Measurements from ENCODE around the gene ARL6.

ARL6 gene

GRCh38 chr3:97763586-97764406, 762 bp upstream of the ARL6 start:
- no peaks in the 10 kb centered on the region for H3K79me1 ChIP-seq (ENCODE audit: low read depth, low read length)
- no peak overlapping the region for H3K14ac ChIP-seq (ENCODE audit: low read length)
- no peak overlapping the region for H3K4ac ChIP-seq (ENCODE audit: low read length)
- H3K27me3 ChIP-seq (ENCODE audit: control insufficient read depth in 3 of 3, insufficient read depth in 3 of 3, low read depth in 1 of 3, low read length in 3 of 3), result no peaks in the 10 kb centered on the region
- H3K9me3 ChIP-seq (replicated peaks in 1 of 2; ENCODE audit: control insufficient read depth in 2 of 2, insufficient read depth in 1 of 2, low read depth in 1 of 2, low read length in 2 of 2), result no peaks in the 10 kb centered on the region
- no peak overlapping the region for H4K91ac ChIP-seq (ENCODE audit: low read depth, low read length, poor library complexity)
- H3K4me1 ChIP-seq (ENCODE audit: control insufficient read depth in 2 of 2, insufficient read depth in 1 of 2, low read depth in 1 of 2, low read length in 2 of 2), result peaks cover 0 to 5% of the 10 kb centered on the region in 2 donors
- no peak overlapping the region for H2BK12ac ChIP-seq (ENCODE audit: low read length)
- peak overlapping the region; percentile 83 for H2BK120ac ChIP-seq (ENCODE audit: low read depth, low read length)
- peak overlapping the region; percentile 89 to 95 for H3K4me3 ChIP-seq (ENCODE audit: low read length in 2 of 2)
- no peak overlapping the region for H2AK5ac ChIP-seq (ENCODE audit: low read depth, low read length)
- H3K27ac ChIP-seq (replicated peaks; ENCODE audit: low read length), result peak overlapping the region; percentile 92
- no CpG with 5 or more reads among the region's 22 CpGs for WGBS, 2 donors (ENCODE audit: extremely low coverage in 2 of 2, insufficient read length in 2 of 2, insufficient replicate concordance in 1 of 2)
- peak overlapping the region; percentile 92 for H3K18ac ChIP-seq (ENCODE audit: low read length)
- peak overlapping the region; percentile 61 for H3K4me2 ChIP-seq (ENCODE audit: insufficient read depth, low read length, poor library complexity, severe bottlenecking)
- peak overlapping the region; percentile 94 for H2AFZ ChIP-seq (ENCODE audit: low read length)
- H3K9ac ChIP-seq (ENCODE audit: low read depth, low read length, poor library complexity), result peak overlapping the region; percentile 85
- no peak overlapping the region for H2BK15ac ChIP-seq (ENCODE audit: low read length)
- peak overlapping the region; percentile 47 for H3K23ac ChIP-seq (ENCODE audit: low read depth, low read length, poor library complexity)
- DNase-seq (ENCODE audit: low spot score), result no peak
- peak overlapping the region; percentile 88 for H2BK5ac ChIP-seq (ENCODE audit: low read length)
- H3K36me3 ChIP-seq (replicated peaks in 1 of 2; ENCODE audit: control insufficient read depth in 2 of 2, insufficient read depth in 2 of 2, low read length in 2 of 2), result no peaks in the 10 kb centered on the region
- H4K8ac ChIP-seq (ENCODE audit: low read depth, low read length), result no peak overlapping the region

- no peak overlapping the region for H2AK5ac ChIP-seq (ENCODE audit: low read depth, low read length)
- peaks cover 0 to 5% of the 10 kb centered on the region in 2 donors for H3K4me1 ChIP-seq (ENCODE audit: control insufficient read depth in 2 of 2, insufficient read depth in 1 of 2, low read depth in 1 of 2, low read length in 2 of 2)
- no peak overlapping the region for H3K9ac ChIP-seq (ENCODE audit: low read depth, low read length, poor library complexity)
- H3K14ac ChIP-seq (ENCODE audit: low read length), result no peak overlapping the region
- no peak overlapping the region for H2BK5ac ChIP-seq (ENCODE audit: low read length)
- no peaks in the 10 kb centered on the region for H3K27me3 ChIP-seq (ENCODE audit: control insufficient read depth in 3 of 3, insufficient read depth in 3 of 3, low read depth in 1 of 3, low read length in 3 of 3)
- peaks cover 0 to 7% of the 10 kb centered on the region in 2 donors for H3K36me3 ChIP-seq (replicated peaks in 1 of 2; ENCODE audit: control insufficient read depth in 2 of 2, insufficient read depth in 2 of 2, low read length in 2 of 2)
- no peak overlapping the region for H3K23ac ChIP-seq (ENCODE audit: low read depth, low read length, poor library complexity)
- peak overlapping the region; percentile 94 for H2AFZ ChIP-seq (ENCODE audit: low read length)
- no peak overlapping the region for H3K27ac ChIP-seq (replicated peaks; ENCODE audit: low read length)
- no peaks in the 10 kb centered on the region for H3K9me3 ChIP-seq (replicated peaks in 1 of 2; ENCODE audit: control insufficient read depth in 2 of 2, insufficient read depth in 1 of 2, low read depth in 1 of 2, low read length in 2 of 2)
- H3K4me2 ChIP-seq (ENCODE audit: insufficient read depth, low read length, poor library complexity, severe bottlenecking), result peak overlapping the region; percentile 3
- WGBS, 2 donors (ENCODE audit: extremely low coverage in 2 of 2, insufficient read length in 2 of 2, insufficient replicate concordance in 1 of 2), result no CpG with 5 or more reads among the region's 2 CpGs
- peak overlapping the region in 1 of 2 donors; percentile 89 for H3K4me3 ChIP-seq (ENCODE audit: low read length in 2 of 2)
- no peak overlapping the region for H2BK12ac ChIP-seq (ENCODE audit: low read length)
- no peak for DNase-seq (ENCODE audit: low spot score)
- H2BK15ac ChIP-seq (ENCODE audit: low read length), result no peak overlapping the region
- H4K8ac ChIP-seq (ENCODE audit: low read depth, low read length), result no peak overlapping the region
- no peak overlapping the region for H3K4ac ChIP-seq (ENCODE audit: low read length)
- H3K79me1 ChIP-seq (ENCODE audit: low read depth, low read length), result no peaks in the 10 kb centered on the region
- no peak overlapping the region for H4K91ac ChIP-seq (ENCODE audit: low read depth, low read length, poor library complexity)
- no peak overlapping the region for H2BK120ac ChIP-seq (ENCODE audit: low read depth, low read length)
- H3K18ac ChIP-seq (ENCODE audit: low read length), result no peak overlapping the region
Observed at GRCh38 chr3:97765336-97765735, 778 bp downstream of the ARL6 start.

- Histone ChIP-seq H2AFZ (ENCODE audit: low read length) (no peak overlapping the region), H3K23ac (ENCODE audit: low read depth, low read length, poor library complexity) (no peak overlapping the region), H3K14ac (ENCODE audit: low read length) (no peak overlapping the region), H2BK12ac (ENCODE audit: low read length) (no peak overlapping the region), H2BK120ac (ENCODE audit: low read depth, low read length) (no peak overlapping the region), H3K18ac (ENCODE audit: low read length) (no peak overlapping the region), H3K4me2 (ENCODE audit: insufficient read depth, low read length, poor library complexity, severe bottlenecking) (no peak overlapping the region), H3K4me3 (ENCODE audit: low read length in 2 of 2) (no peak overlapping the region), H3K4ac (ENCODE audit: low read length) (no peak overlapping the region), H2BK5ac (ENCODE audit: low read length) (no peak overlapping the region), H4K8ac (ENCODE audit: low read depth, low read length) (no peak overlapping the region), H3K79me1 (ENCODE audit: low read depth, low read length) (no peaks in the 10 kb centered on the region), H4K91ac (ENCODE audit: low read depth, low read length, poor library complexity) (no peak overlapping the region), H3K36me3 (replicated peaks in 1 of 2; ENCODE audit: control insufficient read depth in 2 of 2, insufficient read depth in 2 of 2, low read length in 2 of 2) (peaks cover 0 to 7% of the 10 kb centered on the region in 2 donors), H2AK5ac (ENCODE audit: low read depth, low read length) (no peak overlapping the region), H3K27ac (replicated peaks; ENCODE audit: low read length) (no peak overlapping the region), H3K27me3 (ENCODE audit: control insufficient read depth in 3 of 3, insufficient read depth in 3 of 3, low read depth in 1 of 3, low read length in 3 of 3) (no peaks in the 10 kb centered on the region), H3K4me1 (ENCODE audit: control insufficient read depth in 2 of 2, insufficient read depth in 1 of 2, low read depth in 1 of 2, low read length in 2 of 2) (no peaks in the 10 kb centered on the region), H3K9ac (ENCODE audit: low read depth, low read length, poor library complexity) (no peak overlapping the region), H2BK15ac (ENCODE audit: low read length) (no peak overlapping the region), H3K9me3 (replicated peaks in 1 of 2; ENCODE audit: control insufficient read depth in 2 of 2, insufficient read depth in 1 of 2, low read depth in 1 of 2, low read length in 2 of 2) (peaks cover 0 to 4% of the 10 kb centered on the region in 2 donors)
- no CpG with 5 or more reads among the region's 3 CpGs for WGBS, 2 donors (ENCODE audit: extremely low coverage in 2 of 2, insufficient read length in 2 of 2, insufficient replicate concordance in 1 of 2)
- DNase-seq (ENCODE audit: low spot score), result no peak
Observed at GRCh38 chr3:97772926-97773325, 8.4 kb downstream of the ARL6 start.

- H4K8ac ChIP-seq (ENCODE audit: low read depth, low read length), result no peak overlapping the region
- H3K4ac ChIP-seq (ENCODE audit: low read length), result no peak overlapping the region
- H3K27me3 ChIP-seq (ENCODE audit: control insufficient read depth in 3 of 3, insufficient read depth in 3 of 3, low read depth in 1 of 3, low read length in 3 of 3), result no peaks in the 10 kb centered on the region
- no peaks in the 10 kb centered on the region for H3K9me3 ChIP-seq (replicated peaks in 1 of 2; ENCODE audit: control insufficient read depth in 2 of 2, insufficient read depth in 1 of 2, low read depth in 1 of 2, low read length in 2 of 2)
- no peaks in the 10 kb centered on the region for H3K4me1 ChIP-seq (ENCODE audit: control insufficient read depth in 2 of 2, insufficient read depth in 1 of 2, low read depth in 1 of 2, low read length in 2 of 2)
- H2BK15ac ChIP-seq (ENCODE audit: low read length), result no peak overlapping the region
- H2BK120ac ChIP-seq (ENCODE audit: low read depth, low read length), result no peak overlapping the region
- no peak overlapping the region for H3K4me2 ChIP-seq (ENCODE audit: insufficient read depth, low read length, poor library complexity, severe bottlenecking)
- no peaks in the 10 kb centered on the region for H3K36me3 ChIP-seq (replicated peaks in 1 of 2; ENCODE audit: control insufficient read depth in 2 of 2, insufficient read depth in 2 of 2, low read length in 2 of 2)
- no peak overlapping the region for H3K18ac ChIP-seq (ENCODE audit: low read length)
- no peak overlapping the region for H2AFZ ChIP-seq (ENCODE audit: low read length)
- H3K27ac ChIP-seq (replicated peaks; ENCODE audit: low read length), result no peak overlapping the region
- H2AK5ac ChIP-seq (ENCODE audit: low read depth, low read length), result no peak overlapping the region
- H3K14ac ChIP-seq (ENCODE audit: low read length), result no peak overlapping the region
- no peaks in the 10 kb centered on the region for H3K79me1 ChIP-seq (ENCODE audit: low read depth, low read length)
- H2BK12ac ChIP-seq (ENCODE audit: low read length), result no peak overlapping the region
- DNase-seq (ENCODE audit: low spot score), result no peak
- no peak overlapping the region for H3K23ac ChIP-seq (ENCODE audit: low read depth, low read length, poor library complexity)
- no peak overlapping the region for H3K9ac ChIP-seq (ENCODE audit: low read depth, low read length, poor library complexity)
- no peak overlapping the region for H2BK5ac ChIP-seq (ENCODE audit: low read length)
- no peak overlapping the region for H4K91ac ChIP-seq (ENCODE audit: low read depth, low read length, poor library complexity)
- H3K4me3 ChIP-seq (ENCODE audit: low read length in 2 of 2), result no peak overlapping the region
Observed at GRCh38 chr3:97778152-97778551, 13.6 kb downstream of the ARL6 start.

Data from neuronal stem cell (in vitro differentiated cells).